Neural progenitor cell (in vitro differentiated cells): ENCODE data around the gene HES5.

Experiments used
- CTCF ChIP-seq: fragments of 200-600 bp; sonication (generic); IDR thresholded peaks from 2 replicates; pipeline ENCODE4 v1.5.1; 2017; ENCODE audit warnings: antibody characterized with exemption, mild to moderate bottlenecking
- EZH2 ChIP-seq: fragments of 200-600 bp; sonication (generic); IDR thresholded peaks from 2 replicates; pipeline ENCODE4 v1.6.1; 2017; ENCODE audit warnings: antibody characterized with exemption, mild to moderate bottlenecking, moderate library complexity
- EZH2phosphoT487 ChIP-seq: fragments of 200-600 bp; sonication (generic); IDR thresholded peaks from 2 replicates; pipeline ENCODE4 v1.6.1; 2017; ENCODE audit warnings: antibody characterized with exemption

DNA sequence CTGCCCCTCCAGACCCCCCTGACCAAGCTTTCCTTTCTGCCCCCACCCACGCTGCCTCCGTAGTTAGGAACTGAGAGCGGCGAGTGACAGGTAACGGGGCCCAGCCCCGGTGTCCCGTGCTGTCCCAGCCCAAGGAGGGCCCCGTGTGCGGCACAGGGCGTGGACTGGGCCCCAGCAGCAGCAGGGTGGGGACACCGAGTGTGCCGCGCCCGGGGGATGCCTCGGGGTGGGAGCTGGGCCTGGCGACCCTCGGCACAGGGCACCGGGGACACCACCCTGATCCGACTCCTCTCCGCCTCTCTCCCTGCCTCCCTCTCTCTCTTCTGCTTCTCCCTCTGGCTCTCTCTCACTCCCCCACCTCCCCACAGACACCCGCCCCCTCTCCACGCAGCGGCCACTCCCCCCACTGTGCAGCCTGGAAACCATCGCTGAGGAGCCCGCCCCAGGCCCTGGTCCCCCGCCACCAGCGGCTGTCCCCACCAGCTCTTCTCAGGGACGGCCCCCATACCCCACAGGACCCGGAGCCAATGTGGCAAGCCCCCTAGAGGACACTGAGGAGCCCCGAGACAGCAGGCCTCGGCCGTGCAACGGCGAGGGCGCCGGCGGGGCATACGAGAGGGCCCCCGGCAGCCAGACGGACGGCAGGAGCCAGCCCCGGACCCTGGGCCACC lies 26.4 kb downstream of the HES5 start:
- peak; percentile 29 for TF ChIP-seq CTCF
- no peak for TF ChIP-seq EZH2
- TF ChIP-seq EZH2phosphoT487, result no peak
